Measurements from ENCODE around the gene LRP6.

LRP6 gene

GRCh38 chr12:12217018-12217359 is 49.9 kb downstream of the LRP6 start:
- ATAC-seq = no peak
- no peak for TF ChIP-seq ISL1 (CRISPR knock-in tag; IDR thresholded peaks at IDR 0.05)
- no peak for TF ChIP-seq TCF4 (CRISPR knock-in tag; IDR thresholded peaks at IDR 0.05; ENCODE audit: borderline replicate concordance)
- no peak for TF ChIP-seq PATZ1 (CRISPR knock-in tag; IDR thresholded peaks at IDR 0.05; ENCODE audit: borderline replicate concordance)
- no peak for TF ChIP-seq ZNF8 (CRISPR knock-in tag; IDR thresholded peaks at IDR 0.05)
- no peak for TF ChIP-seq TOX (CRISPR knock-in tag; IDR thresholded peaks at IDR 0.05; ENCODE audit: borderline replicate concordance)
- TF ChIP-seq ESRRG (CRISPR knock-in tag; IDR thresholded peaks at IDR 0.05) = no peak
- no peak for TF ChIP-seq CREB5 (CRISPR knock-in tag; IDR thresholded peaks at IDR 0.05; ENCODE audit: low read depth)
- TF ChIP-seq ZNF565 (CRISPR knock-in tag; conservative IDR thresholded peaks at IDR 0.05; ENCODE audit: low read depth) = no peak
- TF ChIP-seq TSHZ2 (CRISPR knock-in tag; IDR thresholded peaks at IDR 0.05) = no peak
- TF ChIP-seq ZFP30 (CRISPR knock-in tag; IDR thresholded peaks at IDR 0.05) = no peak
- no peak for TF ChIP-seq OSR1 (CRISPR knock-in tag; IDR thresholded peaks at IDR 0.05)
- no peak for TF ChIP-seq RARB (CRISPR knock-in tag; IDR thresholded peaks at IDR 0.05)
- no peak for TF ChIP-seq POU6F1 (CRISPR knock-in tag; IDR thresholded peaks at IDR 0.05; ENCODE audit: borderline replicate concordance, low read depth)
- no peak for TF ChIP-seq BACH2 (CRISPR knock-in tag; IDR thresholded peaks at IDR 0.05; ENCODE audit: borderline replicate concordance)

GRCh38 chr12:12216349-12217017 is 50.4 kb downstream of the LRP6 start:
- no peak for TF ChIP-seq ZNF565 (CRISPR knock-in tag; conservative IDR thresholded peaks at IDR 0.05; ENCODE audit: low read depth)
- no peak for TF ChIP-seq GLIS3 (CRISPR knock-in tag; IDR thresholded peaks at IDR 0.05)
- no peak for TF ChIP-seq ARNTL (CRISPR knock-in tag; IDR thresholded peaks at IDR 0.05; ENCODE audit: borderline replicate concordance, low read depth)
- TF ChIP-seq TCF4 (CRISPR knock-in tag; IDR thresholded peaks at IDR 0.05; ENCODE audit: borderline replicate concordance) = no peak
- no peak for TF ChIP-seq PPARA (CRISPR knock-in tag; IDR thresholded peaks at IDR 0.05; ENCODE audit: borderline replicate concordance)
- no peak for TF ChIP-seq RARB (CRISPR knock-in tag; IDR thresholded peaks at IDR 0.05)
- TF ChIP-seq TOX (CRISPR knock-in tag; IDR thresholded peaks at IDR 0.05; ENCODE audit: borderline replicate concordance) = no peak
- no peak for TF ChIP-seq CREB5 (CRISPR knock-in tag; IDR thresholded peaks at IDR 0.05; ENCODE audit: low read depth)
- no peak for TF ChIP-seq ZNF70 (CRISPR knock-in tag; IDR thresholded peaks at IDR 0.05)
- no peak for TF ChIP-seq ZC3H10 (CRISPR knock-in tag; IDR thresholded peaks at IDR 0.05)
- no peak for TF ChIP-seq TSHZ2 (CRISPR knock-in tag; IDR thresholded peaks at IDR 0.05)
- no peak for TF ChIP-seq CSRNP3 (CRISPR knock-in tag; IDR thresholded peaks at IDR 0.05)
- TF ChIP-seq POU6F1 (CRISPR knock-in tag; IDR thresholded peaks at IDR 0.05; ENCODE audit: borderline replicate concordance, low read depth) = no peak
- no peak for TF ChIP-seq ESRRG (CRISPR knock-in tag; IDR thresholded peaks at IDR 0.05)
- TF ChIP-seq ISL1 (CRISPR knock-in tag; IDR thresholded peaks at IDR 0.05) = no peak
- TF ChIP-seq ZFP30 (CRISPR knock-in tag; IDR thresholded peaks at IDR 0.05) = no peak
- no peak for TF ChIP-seq SNAI2 (CRISPR knock-in tag; IDR thresholded peaks at IDR 0.05)
- no peak for TF ChIP-seq ZNF8 (CRISPR knock-in tag; IDR thresholded peaks at IDR 0.05)
- TF ChIP-seq OSR1 (CRISPR knock-in tag; IDR thresholded peaks at IDR 0.05) = no peak
- ATAC-seq = no peak

Data from SK-N-SH treated with all-trans-retinoic acid at 6 μM for 48 hours (cell line).